GM12801 (cell line): ENCODE data around the gene LTA.

Source experiments
- TF ChIP-seq, protein P1 (sequence below): IDR thresholded peaks from one replicate; pipeline ENCODE4 v1.5.1; 2011; ENCODE audit warnings: control low read depth; ENCODE audit not compliant: insufficient read length; ENCODE audit errors: extremely low read depth

The LTA gene, protein sequence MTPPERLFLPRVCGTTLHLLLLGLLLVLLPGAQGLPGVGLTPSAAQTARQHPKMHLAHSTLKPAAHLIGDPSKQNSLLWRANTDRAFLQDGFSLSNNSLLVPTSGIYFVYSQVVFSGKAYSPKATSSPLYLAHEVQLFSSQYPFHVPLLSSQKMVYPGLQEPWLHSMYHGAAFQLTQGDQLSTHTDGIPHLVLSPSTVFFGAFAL

DNA sequence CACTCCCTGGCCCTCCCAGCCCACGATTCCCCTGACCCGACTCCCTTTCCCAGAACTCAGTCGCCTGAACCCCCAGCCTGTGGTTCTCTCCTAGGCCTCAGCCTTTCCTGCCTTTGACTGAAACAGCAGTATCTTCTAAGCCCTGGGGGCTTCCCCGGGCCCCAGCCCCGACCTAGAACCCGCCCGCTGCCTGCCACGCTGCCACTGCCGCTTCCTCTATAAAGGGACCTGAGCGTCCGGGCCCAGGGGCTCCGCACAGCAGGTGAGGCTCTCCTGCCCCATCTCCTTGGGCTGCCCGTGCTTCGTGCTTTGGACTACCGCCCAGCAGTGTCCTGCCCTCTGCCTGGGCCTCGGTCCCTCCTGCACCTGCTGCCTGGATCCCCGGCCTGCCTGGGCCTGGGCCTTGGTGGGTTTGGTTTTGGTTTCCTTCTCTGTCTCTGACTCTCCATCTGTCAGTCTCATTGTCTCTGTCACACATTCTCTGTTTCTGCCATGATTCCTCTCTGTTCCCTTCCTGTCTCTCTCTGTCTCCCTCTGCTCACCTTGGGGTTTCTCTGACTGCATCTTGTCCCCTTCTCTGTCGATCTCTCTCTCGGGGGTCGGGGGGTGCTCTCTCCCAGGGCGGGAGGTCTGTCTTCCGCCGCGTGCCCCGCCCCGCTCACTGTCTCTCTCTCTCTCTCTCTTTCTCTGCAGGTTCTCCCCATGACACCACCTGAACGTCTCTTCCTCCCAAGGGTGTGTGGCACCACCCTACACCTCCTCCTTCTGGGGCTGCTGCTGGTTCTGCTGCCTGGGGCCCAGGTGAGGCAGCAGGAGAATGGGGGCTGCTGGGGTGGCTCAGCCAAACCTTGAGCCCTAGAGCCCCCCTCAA is at the start of gene LTA:
LTA (plus strand) TSS at position 249 of the 871 bp plus-strand sequence; CDS start at position 703, 454 bp downstream.
- TF ChIP-seq, protein P1, sequence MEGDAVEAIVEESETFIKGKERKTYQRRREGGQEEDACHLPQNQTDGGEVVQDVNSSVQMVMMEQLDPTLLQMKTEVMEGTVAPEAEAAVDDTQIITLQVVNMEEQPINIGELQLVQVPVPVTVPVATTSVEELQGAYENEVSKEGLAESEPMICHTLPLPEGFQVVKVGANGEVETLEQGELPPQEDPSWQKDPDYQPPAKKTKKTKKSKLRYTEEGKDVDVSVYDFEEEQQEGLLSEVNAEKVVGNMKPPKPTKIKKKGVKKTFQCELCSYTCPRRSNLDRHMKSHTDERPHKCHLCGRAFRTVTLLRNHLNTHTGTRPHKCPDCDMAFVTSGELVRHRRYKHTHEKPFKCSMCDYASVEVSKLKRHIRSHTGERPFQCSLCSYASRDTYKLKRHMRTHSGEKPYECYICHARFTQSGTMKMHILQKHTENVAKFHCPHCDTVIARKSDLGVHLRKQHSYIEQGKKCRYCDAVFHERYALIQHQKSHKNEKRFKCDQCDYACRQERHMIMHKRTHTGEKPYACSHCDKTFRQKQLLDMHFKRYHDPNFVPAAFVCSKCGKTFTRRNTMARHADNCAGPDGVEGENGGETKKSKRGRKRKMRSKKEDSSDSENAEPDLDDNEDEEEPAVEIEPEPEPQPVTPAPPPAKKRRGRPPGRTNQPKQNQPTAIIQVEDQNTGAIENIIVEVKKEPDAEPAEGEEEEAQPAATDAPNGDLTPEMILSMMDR = no peak

DNA sequence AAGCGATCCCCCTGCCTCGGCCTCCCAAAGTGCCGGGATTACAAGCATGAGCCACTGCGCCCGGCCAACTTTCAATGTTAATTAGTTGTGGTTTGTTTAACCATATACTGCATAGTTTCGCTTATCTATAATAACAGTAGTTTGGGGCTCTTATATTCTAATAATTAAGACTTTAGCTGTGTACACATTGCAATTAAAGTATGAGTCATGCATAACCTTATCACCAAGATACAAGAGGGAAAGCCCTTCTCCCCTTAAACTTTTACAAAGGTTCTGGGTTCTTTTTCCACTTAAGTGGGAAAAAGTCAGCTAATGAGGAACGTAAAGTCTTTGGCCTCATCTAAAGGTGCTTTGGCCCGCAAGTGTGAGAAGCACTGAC is 46.5 kb upstream of the LTA start:
- TF ChIP-seq, protein P1 = no peak

DNA sequence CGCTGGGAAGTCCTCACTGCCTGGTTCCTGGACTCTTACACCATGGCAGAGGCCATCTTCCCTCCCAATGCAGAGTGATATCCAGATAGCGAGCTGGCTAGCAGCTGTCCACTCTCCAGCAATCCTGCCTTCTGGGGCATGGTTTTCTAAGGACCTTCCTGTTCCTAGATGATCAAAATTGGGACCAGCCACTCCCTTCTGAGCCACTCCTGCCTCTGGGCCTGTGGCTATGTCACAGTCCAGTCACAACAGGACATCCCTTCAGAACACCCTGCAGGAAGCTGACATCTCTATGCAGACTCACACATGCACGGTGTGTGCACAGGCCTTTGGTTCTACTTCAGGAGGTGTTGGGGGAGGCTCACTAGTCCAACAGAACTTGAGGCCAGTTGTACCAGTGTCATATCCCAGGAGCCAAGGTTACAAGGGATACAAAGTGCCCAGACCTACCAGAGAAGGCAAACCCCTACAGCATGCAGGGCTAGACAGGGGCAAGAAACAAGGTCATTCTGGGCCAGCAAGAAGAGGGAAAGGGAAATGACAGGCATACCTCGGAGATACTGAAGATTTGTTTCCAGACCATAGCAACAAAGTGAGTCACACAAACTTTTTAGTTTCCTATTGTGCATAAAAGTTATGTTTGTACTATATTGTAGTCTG is 46.0 kb upstream of the LTA start:
- TF ChIP-seq, protein P1 = no peak

DNA sequence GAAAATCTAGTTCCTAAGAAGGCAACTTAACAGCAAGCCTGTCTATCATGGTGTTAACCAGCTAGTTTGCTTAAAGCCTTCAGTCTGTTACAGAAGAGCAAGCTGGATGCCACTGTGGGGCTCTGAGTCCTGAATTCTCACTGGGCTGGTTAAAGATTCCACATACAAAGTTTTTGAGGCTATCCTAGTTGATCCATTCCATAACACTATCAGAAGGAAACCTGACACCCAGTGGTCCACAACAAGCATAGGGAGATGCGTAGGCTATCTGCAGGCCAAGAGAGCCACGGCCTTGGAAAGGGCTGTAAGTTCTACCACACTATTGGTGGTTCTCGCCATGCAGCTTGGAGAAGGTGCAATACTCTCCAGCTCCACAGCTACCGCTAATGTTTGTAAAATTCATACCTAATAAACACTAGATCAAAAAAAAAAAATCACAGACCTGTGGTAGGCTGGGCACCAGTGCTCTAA is 43.7 kb upstream of the LTA start:
- TF ChIP-seq, protein P1 = no peak

DNA sequence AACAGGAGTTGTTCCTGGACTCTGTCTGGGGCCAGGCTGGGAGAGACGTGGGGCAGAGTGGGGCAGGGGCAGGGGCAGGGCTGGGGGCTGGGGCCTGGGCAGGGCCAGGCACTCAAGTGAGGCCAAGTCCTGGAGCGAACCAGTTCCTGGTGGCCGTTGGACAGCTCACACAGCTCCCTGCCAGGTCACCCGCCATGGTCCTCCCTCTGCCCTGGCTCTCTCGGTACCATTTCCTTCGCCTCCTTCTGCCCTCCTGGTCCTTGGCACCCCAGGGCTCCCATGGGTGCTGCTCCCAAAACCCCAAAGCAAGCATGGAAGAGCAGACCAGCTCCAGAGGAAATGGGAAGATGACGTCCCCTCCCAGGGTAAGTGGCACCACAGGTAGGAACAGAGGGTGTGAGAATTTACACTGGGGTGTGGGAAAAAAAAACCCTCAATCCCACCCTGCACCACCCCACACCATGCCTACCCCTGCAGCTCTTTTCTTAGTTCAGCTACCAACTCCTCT is 43.2 kb upstream of the LTA start, which contains the start of gene MCCD1:
MCCD1 (plus strand) TSS at position 142 of the 508 bp plus-strand sequence; CDS start at position 195, 53 bp downstream.
- TF ChIP-seq, protein P1 = no peak

DNA sequence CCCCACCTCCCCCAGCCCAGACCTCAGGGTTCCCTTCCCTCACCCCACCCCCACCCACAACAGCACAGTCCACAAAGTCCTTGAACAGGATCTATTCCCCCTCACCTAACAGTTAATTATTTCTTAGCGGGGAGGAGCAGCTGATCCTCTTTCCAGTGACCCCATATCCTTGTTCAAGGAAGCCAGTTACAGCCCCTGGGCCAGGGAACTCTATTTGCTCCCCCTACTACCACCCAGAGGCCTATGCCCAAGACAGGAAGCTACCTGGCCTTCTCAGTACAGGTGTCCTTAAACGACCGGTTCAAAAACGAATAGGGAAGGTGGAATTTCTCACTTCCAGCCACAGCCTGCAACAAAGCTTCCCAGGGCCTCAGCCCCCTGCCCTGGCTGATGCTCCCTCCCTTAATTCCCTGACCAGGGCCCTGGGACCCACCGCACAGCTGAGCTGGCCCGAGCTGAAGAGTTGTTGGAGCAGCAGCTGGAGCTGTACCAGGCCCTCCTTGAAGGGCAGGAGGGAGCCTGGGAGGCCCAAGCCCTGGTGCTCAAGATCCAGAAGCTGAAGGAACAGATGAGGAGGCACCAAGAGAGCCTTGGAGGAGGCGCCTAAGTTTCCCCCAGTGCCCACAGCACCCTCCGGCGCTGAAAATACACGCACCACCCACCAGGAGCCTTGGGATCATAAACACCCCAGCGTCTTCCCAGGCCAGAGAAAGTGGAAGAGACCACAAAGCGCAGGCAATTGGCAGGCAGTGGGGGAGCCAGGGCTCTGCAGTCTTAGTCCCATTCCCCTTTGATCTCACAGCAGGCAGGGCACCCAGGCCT is 42.5 kb upstream of the LTA start:
- TF ChIP-seq, protein P1 = no peak
